Left lung (tissue), 10 donors: ENCODE measurements around the gene ALX4. TPM values are rescaled to one million over a fixed set of nuclear protein-coding genes. Genes with fewer than 3 reads are reported as not detected.

Experiments used
- ATAC-seq: fragments of 200-7000 bp; cut with Tn5 transposase; one replicate; pipeline ENCODE4 v1.9.1; 2020; ENCODE audit warnings: moderate library complexity
- DNase-seq, 4 donors: peaks; one replicate each; pipeline ENCODE4 v3.0.0-alpha.2; 2013 to 2020
- H3K27ac ChIP-seq, 2 donors: fragments of 200-600 bp; sonication (generic) in 1 of 2; one replicate each; pipeline versions ENCODE4 v1.5.0 to v1.8.0; 2020 to 2021
- H3K27me3 ChIP-seq, 2 donors: fragments of 200-600 bp; sonication (generic) in 1 of 2; one replicate each; pipeline versions ENCODE4 v1.5.0 to v1.8.0; 2020 to 2021
- H3K36me3 ChIP-seq, 2 donors: fragments of 200-600 bp; sonication (generic) in 1 of 2; one replicate each; pipeline versions ENCODE4 v1.5.0 to v1.8.0; 2020 to 2021
- H3K4me1 ChIP-seq, 2 donors: fragments of 200-600 bp; one replicate each; pipeline ENCODE4 v1.8.0; 2021
- H3K4me3 ChIP-seq, 2 donors: fragments of 200-600 bp; sonication (generic) in 1 of 2; one replicate each; pipeline versions ENCODE4 v1.5.0 to v1.8.0; 2020 to 2021; ENCODE audit warnings: mild to moderate bottlenecking in 1 of 2
- H3K9me3 ChIP-seq, 2 donors: fragments of 200-600 bp; sonication (generic) in 1 of 2; one replicate each; pipeline versions ENCODE4 v1.5.0 to v1.8.0; 2020 to 2021
- CTCF ChIP-seq, 2 donors: fragments of 200-600 bp; sonication (generic) in 1 of 2; IDR thresholded peaks; one replicate each; pipeline versions ENCODE4 v1.5.0 to v1.8.0; 2021; ENCODE audit warnings: antibody characterized with exemption in 2 of 2
- intact Hi-C, 2 donors: fragments of 100-400 bp; cut with DNase I; formaldehyde crosslinking; loops; one replicate each; pipeline versions ENCODE4 v1.11.2 to v1.14.2; 2022
- polyA plus RNA-seq, 6 donors: library from polyadenylated mRNA; unstranded; fragments of 120-200 nt; gene quantifications; one replicate each; pipeline ENCODE4 v1.2.1, GENCODE V29; 2013; ENCODE audit not compliant: insufficient read length in 6 of 6
- total RNA-seq, 2 donors: library from RNA; stranded (reverse); fragmentation: NEBNext Ultra II Directional; extraction: Animal tissue kit (Norgen Biotek cat#: 25700); gene quantifications; one replicate each; pipeline ENCODE4 v1.2.1, GENCODE V29; 2021
- donor health status: DM: no; HTN: yes; CAD: no.
- donor health status: DM: no; HTN: no; CAD: no.

Gene ALX4
- total and polyA plus RNA-seq, 8 donors, result 0.07 to 0.13 (median 0.10) TPM; not detected in 2

GRCh38 chr11:44280257-44280656 lies 29.7 kb downstream of the ALX4 start:
- ATAC-seq (no peak), DNase-seq (no peak)
- intact Hi-C loops, result no loop called here
- Histone ChIP-seq H3K27me3 (no peaks in the 10 kb centered on the region), H3K27ac (no peak overlapping the region), H3K4me1 (no peaks in the 10 kb centered on the region), H3K36me3 (no peaks in the 10 kb centered on the region), H3K4me3 (no peak overlapping the region), H3K9me3 (no peaks in the 10 kb centered on the region)
- TF ChIP-seq CTCF (IDR thresholded peaks at IDR 0.05), result no peak

GRCh38 chr11:44279483-44279882 lies 30.5 kb downstream of the ALX4 start:
- ATAC-seq, result no peak
- intact Hi-C loops, result no loop called here
- no peak overlapping the region for H3K27ac ChIP-seq

GRCh38 chr11:44277196-44278090 lies 32.5 kb downstream of the ALX4 start:
- H3K27me3 ChIP-seq, result no peaks in the 10 kb centered on the region
- no peak overlapping the region for H3K27ac ChIP-seq
- no peak overlapping the region for H3K4me3 ChIP-seq
- intact Hi-C loops, result no loop called here
- no peaks in the 10 kb centered on the region for H3K4me1 ChIP-seq
- ATAC-seq (no peak), DNase-seq (no peak)
- H3K9me3 ChIP-seq, result no peaks in the 10 kb centered on the region
- no peak for TF ChIP-seq CTCF (IDR thresholded peaks at IDR 0.05)
- no peaks in the 10 kb centered on the region for H3K36me3 ChIP-seq

More at GRCh38 chr11:44279483-44279882, 30.5 kb downstream of the ALX4 start:
- no peaks in the 10 kb centered on the region for H3K9me3 ChIP-seq
- H3K36me3 ChIP-seq, result no peaks in the 10 kb centered on the region
- H3K4me3 ChIP-seq, result no peak overlapping the region
- DNase-seq, result no peak
- no peak for TF ChIP-seq CTCF (IDR thresholded peaks at IDR 0.05)
- H3K27me3 ChIP-seq, result no peaks in the 10 kb centered on the region
- no peaks in the 10 kb centered on the region for H3K4me1 ChIP-seq

- no peak for DNase-seq
- ATAC-seq, result no peak
- H3K9me3 ChIP-seq, result no peaks in the 10 kb centered on the region
- H3K4me1 ChIP-seq, result no peaks in the 10 kb centered on the region
- no peaks in the 10 kb centered on the region for H3K27me3 ChIP-seq
- H3K4me3 ChIP-seq, result no peak overlapping the region
- intact Hi-C loops, result no loop called here
- H3K36me3 ChIP-seq, result no peaks in the 10 kb centered on the region
- H3K27ac ChIP-seq, result no peak overlapping the region
- TF ChIP-seq CTCF (IDR thresholded peaks at IDR 0.05), result no peak
These were observed 33.9 kb downstream of the ALX4 start for GRCh38 chr11:44275961-44276550.

GRCh38 chr11:44275241-44275640 lies 34.7 kb downstream of the ALX4 start:
- H3K9me3 ChIP-seq, result no peaks in the 10 kb centered on the region
- intact Hi-C loops, result no loop called here
- H3K36me3 ChIP-seq, result no peaks in the 10 kb centered on the region
- ATAC-seq, result no peak
- DNase-seq, result no peak
- H3K27ac ChIP-seq, result no peak overlapping the region
- H3K4me3 ChIP-seq, result no peak overlapping the region
- no peaks in the 10 kb centered on the region for H3K4me1 ChIP-seq
- TF ChIP-seq CTCF (IDR thresholded peaks at IDR 0.05), result no peak
- H3K27me3 ChIP-seq, result no peaks in the 10 kb centered on the region
